ENCODE measurements around the gene AP2A1. TPM values are rescaled to one million over a fixed set of nuclear protein-coding genes. Genes with fewer than 3 reads are reported as not detected.

The AP2A1 gene
- total RNA-seq, 1 experiment from 2014 or later: 119 TPM

GRCh38 chr19:49809160-49809940, 42.5 kb downstream of the AP2A1 start:
- ATAC-seq (peak; percentile 15), DNase-seq (ENCODE audit: low spot score) (peak; percentile 67)
- Mint-ChIP-seq H3K9me3 (no peaks in the 10 kb centered on the region), H3K4me3 (peak overlapping the region; percentile 79), H3K4me1 (peaks cover 33% of the 10 kb centered on the region), H3K27ac (peak overlapping the region; percentile 84), H3K36me3 (peaks cover 7% of the 10 kb centered on the region), H3K27me3 (ENCODE audit: low read depth) (peaks cover 5% of the 10 kb centered on the region; the same call in 1 of the 2 replicates)
- ChIA-PET POLR2A (interaction anchor here (1.0 to 2.1 kb wide), 4 partner anchors 10 to 67 kb away, joined by 3 to 7 read pairs (median 4); partner anchors contain the start of gene AP2A1), CTCF (interaction anchor here (0.6 to 1.4 kb wide), 5 partner anchors 10 to 63 kb away, joined by 3 to 13 read pairs (median 4); partner anchors contain the start of gene AP2A1)
- TF ChIP-seq ZNF138 (CRISPR knock-in tag; conservative IDR thresholded peaks at IDR 0.05) (peak; percentile 65; the same call in 1 of the 2 replicates), ESRRA (CRISPR knock-in tag; IDR thresholded peaks at IDR 0.05; ENCODE audit: borderline replicate concordance) (no peak), SP1 (CRISPR knock-in tag; conservative IDR thresholded peaks at IDR 0.05) (0 out of 2 replicates have a peak, but pooled peaks have one; percentile 26), SMAD3 (CRISPR knock-in tag; IDR thresholded peaks at IDR 0.05; ENCODE audit: borderline replicate concordance) (0 out of 2 replicates have a peak, but pooled peaks have one; percentile 34), TP53 (CRISPR knock-in tag; IDR thresholded peaks at IDR 0.05) (peak; percentile 42; the same call in 1 of the 2 replicates), CREB1 (CRISPR knock-in tag; IDR thresholded peaks at IDR 0.05) (0 out of 2 replicates have a peak, but pooled peaks have one; percentile 26), GRHL2 (CRISPR knock-in tag; IDR thresholded peaks at IDR 0.05; ENCODE audit: insufficient replicate concordance, severe bottlenecking) (no peak), FOXP1 (CRISPR knock-in tag; IDR thresholded peaks at IDR 0.05; ENCODE audit: borderline replicate concordance) (peak; percentile 69; the same call in 1 of the 2 replicates), TEAD1 (CRISPR knock-in tag; IDR thresholded peaks at IDR 0.05) (0 out of 2 replicates have a peak, but pooled peaks have one; percentile 29), MYBL2 (CRISPR knock-in tag; IDR thresholded peaks at IDR 0.05) (0 out of 2 replicates have a peak, but pooled peaks have one; percentile 51), ZNF532 (CRISPR knock-in tag; IDR thresholded peaks at IDR 0.05; ENCODE audit: borderline replicate concordance) (no peak), GTF2I (CRISPR knock-in tag; conservative IDR thresholded peaks at IDR 0.05) (no peak), MAX (CRISPR knock-in tag; IDR thresholded peaks at IDR 0.05) (peak; percentile 62), ATF1 (CRISPR knock-in tag; IDR thresholded peaks at IDR 0.05) (peak; percentile 75; the same call in 1 of the 2 replicates), SMAD4 (CRISPR knock-in tag; IDR thresholded peaks at IDR 0.05) (no peak), FOXK1 (CRISPR knock-in tag; IDR thresholded peaks at IDR 0.05) (peak; percentile 54; the same call in 1 of the 2 replicates), ZNF416 (CRISPR knock-in tag; IDR thresholded peaks at IDR 0.05) (peak; percentile 66; the same call in 1 of the 2 replicates), TCF7 (CRISPR knock-in tag; IDR thresholded peaks at IDR 0.05; ENCODE audit: low read depth) (0 out of 2 replicates have a peak, but pooled peaks have one; percentile 32), ATF6 (CRISPR knock-in tag; IDR thresholded peaks at IDR 0.05) (no peak), ZNF232 (CRISPR knock-in tag; IDR thresholded peaks at IDR 0.05) (no peak), CREM (CRISPR knock-in tag; IDR thresholded peaks at IDR 0.05) (no peak)
- TF ChIP-seq, protein P1, sequence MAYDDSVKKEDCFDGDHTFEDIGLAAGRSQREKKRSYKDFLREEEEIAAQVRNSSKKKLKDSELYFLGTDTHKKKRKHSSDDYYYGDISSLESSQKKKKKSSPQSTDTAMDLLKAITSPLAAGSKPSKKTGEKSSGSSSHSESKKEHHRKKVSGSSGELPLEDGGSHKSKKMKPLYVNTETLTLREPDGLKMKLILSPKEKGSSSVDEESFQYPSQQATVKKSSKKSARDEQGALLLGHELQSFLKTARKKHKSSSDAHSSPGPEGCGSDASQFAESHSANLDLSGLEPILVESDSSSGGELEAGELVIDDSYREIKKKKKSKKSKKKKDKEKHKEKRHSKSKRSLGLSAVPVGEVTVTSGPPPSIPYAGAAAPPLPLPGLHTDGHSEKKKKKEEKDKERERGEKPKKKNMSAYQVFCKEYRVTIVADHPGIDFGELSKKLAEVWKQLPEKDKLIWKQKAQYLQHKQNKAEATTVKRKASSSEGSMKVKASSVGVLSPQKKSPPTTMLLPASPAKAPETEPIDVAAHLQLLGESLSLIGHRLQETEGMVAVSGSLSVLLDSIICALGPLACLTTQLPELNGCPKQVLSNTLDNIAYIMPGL (CRISPR knock-in tag; IDR thresholded peaks at IDR 0.05): peak; percentile 77
- TF ChIP-seq, protein P2, sequence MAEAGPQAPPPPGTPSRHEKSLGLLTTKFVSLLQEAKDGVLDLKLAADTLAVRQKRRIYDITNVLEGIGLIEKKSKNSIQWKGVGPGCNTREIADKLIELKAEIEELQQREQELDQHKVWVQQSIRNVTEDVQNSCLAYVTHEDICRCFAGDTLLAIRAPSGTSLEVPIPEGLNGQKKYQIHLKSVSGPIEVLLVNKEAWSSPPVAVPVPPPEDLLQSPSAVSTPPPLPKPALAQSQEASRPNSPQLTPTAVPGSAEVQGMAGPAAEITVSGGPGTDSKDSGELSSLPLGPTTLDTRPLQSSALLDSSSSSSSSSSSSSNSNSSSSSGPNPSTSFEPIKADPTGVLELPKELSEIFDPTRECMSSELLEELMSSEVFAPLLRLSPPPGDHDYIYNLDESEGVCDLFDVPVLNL (CRISPR knock-in tag; IDR thresholded peaks at IDR 0.05; ENCODE audit: borderline replicate concordance, low read depth): no peak
- TF ChIP-seq, protein P3, sequence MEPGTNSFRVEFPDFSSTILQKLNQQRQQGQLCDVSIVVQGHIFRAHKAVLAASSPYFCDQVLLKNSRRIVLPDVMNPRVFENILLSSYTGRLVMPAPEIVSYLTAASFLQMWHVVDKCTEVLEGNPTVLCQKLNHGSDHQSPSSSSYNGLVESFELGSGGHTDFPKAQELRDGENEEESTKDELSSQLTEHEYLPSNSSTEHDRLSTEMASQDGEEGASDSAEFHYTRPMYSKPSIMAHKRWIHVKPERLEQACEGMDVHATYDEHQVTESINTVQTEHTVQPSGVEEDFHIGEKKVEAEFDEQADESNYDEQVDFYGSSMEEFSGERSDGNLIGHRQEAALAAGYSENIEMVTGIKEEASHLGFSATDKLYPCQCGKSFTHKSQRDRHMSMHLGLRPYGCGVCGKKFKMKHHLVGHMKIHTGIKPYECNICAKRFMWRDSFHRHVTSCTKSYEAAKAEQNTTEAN (CRISPR knock-in tag; IDR thresholded peaks at IDR 0.05): peak; percentile 72; the same call in 1 of the 2 replicates
- TF ChIP-seq, protein P4, sequence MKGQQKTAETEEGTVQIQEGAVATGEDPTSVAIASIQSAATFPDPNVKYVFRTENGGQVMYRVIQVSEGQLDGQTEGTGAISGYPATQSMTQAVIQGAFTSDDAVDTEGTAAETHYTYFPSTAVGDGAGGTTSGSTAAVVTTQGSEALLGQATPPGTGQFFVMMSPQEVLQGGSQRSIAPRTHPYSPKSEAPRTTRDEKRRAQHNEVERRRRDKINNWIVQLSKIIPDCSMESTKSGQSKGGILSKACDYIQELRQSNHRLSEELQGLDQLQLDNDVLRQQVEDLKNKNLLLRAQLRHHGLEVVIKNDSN (CRISPR knock-in tag; IDR thresholded peaks at IDR 0.05): peak; percentile 61; the same call in 1 of the 2 replicates
